ENCODE results near the gene TNFAIP3.

The TNFAIP3 gene

GRCh38 chr6:137869549-137870307 is 2.7 kb downstream of the TNFAIP3 start:
- H3K4me3 ChIP-seq (ENCODE audit: low read depth, low read length), result peak overlapping the region; percentile 53
- no peak for TF ChIP-seq CTCF (IDR thresholded peaks at IDR 0.05; ENCODE audit: borderline replicate concordance, insufficient read depth, low read depth, low read length)

- TF ChIP-seq CTCF (IDR thresholded peaks at IDR 0.05; ENCODE audit: borderline replicate concordance, insufficient read depth, low read depth, low read length), result no peak
- H3K4me3 ChIP-seq (ENCODE audit: low read depth, low read length), result peak overlapping the region; percentile 53
These were observed 3.2 kb downstream of the TNFAIP3 start for GRCh38 chr6:137870308-137870644.

GRCh38 chr6:137870744-137871247 is 3.7 kb downstream of the TNFAIP3 start:
- peak overlapping the region; percentile 53 for H3K4me3 ChIP-seq (ENCODE audit: low read depth, low read length)

GRCh38 chr6:137871291-137871690 is 4.2 kb downstream of the TNFAIP3 start:
- peak overlapping the region; percentile 53 for H3K4me3 ChIP-seq (ENCODE audit: low read depth, low read length)
- TF ChIP-seq CTCF (IDR thresholded peaks at IDR 0.05; ENCODE audit: borderline replicate concordance, insufficient read depth, low read depth, low read length), result no peak

More at GRCh38 chr6:137870744-137871247, 3.7 kb downstream of the TNFAIP3 start:
- TF ChIP-seq CTCF (IDR thresholded peaks at IDR 0.05; ENCODE audit: borderline replicate concordance, insufficient read depth, low read depth, low read length), result peak; percentile 24; the same call in 1 of the 2 replicates

- no peak for TF ChIP-seq CTCF (IDR thresholded peaks at IDR 0.05; ENCODE audit: borderline replicate concordance, insufficient read depth, low read depth, low read length)
- peak overlapping the region; percentile 53 for H3K4me3 ChIP-seq (ENCODE audit: low read depth, low read length)
These were observed 4.9 kb downstream of the TNFAIP3 start for GRCh38 chr6:137871831-137872454.

- peak overlapping the region; percentile 53 for H3K4me3 ChIP-seq (ENCODE audit: low read depth, low read length)
- TF ChIP-seq CTCF (IDR thresholded peaks at IDR 0.05; ENCODE audit: borderline replicate concordance, insufficient read depth, low read depth, low read length), result no peak
These were observed 5.6 kb downstream of the TNFAIP3 start for GRCh38 chr6:137872581-137873115.
